Neural cell (in vitro differentiated cells): ENCODE results near the gene ZNF687. TPM values are rescaled to one million over a fixed set of nuclear protein-coding genes. Genes with fewer than 3 reads are reported as not detected.

Source experiments
- H2AFZ ChIP-seq: fragments of 200-600, 300-800 bp; sonication (generic), shearing (Covaris generic); 2 replicates; pipeline ENCODE4 v1.6.0; 2014; ENCODE audit warnings: low read depth, mild to moderate bottlenecking, antibody characterized with exemption, low read length, moderate library complexity
- H3F3A ChIP-seq: fragments of 200-600 bp; shearing (Covaris generic); 2 replicates; pipeline ENCODE4 v1.6.1; 2016; ENCODE audit warnings: mild to moderate bottlenecking, moderate library complexity, mixed read lengths, antibody characterized with exemption, low read length; ENCODE audit not compliant: insufficient read depth, poor library complexity, severe bottlenecking
- H3K27ac ChIP-seq: fragments of 200-600, 300-800 bp; sonication (generic), shearing (Covaris generic); 2 replicates; pipeline ENCODE4 v1.5.1; 2014; ENCODE audit warnings: mild to moderate bottlenecking, low read length, moderate library complexity
- H3K27me3 ChIP-seq: fragments of 300-800, 200-600 bp; sonication (generic), shearing (Covaris generic); 2 replicates; pipeline ENCODE4 v1.6.0; 2014; ENCODE audit warnings: mild to moderate bottlenecking, low read depth, low read length, moderate library complexity; ENCODE audit not compliant: insufficient read depth
- H3K36me3 ChIP-seq: fragments of 300-800, 200-600 bp; sonication (generic), shearing (Covaris generic); 2 replicates; pipeline ENCODE4 v1.5.1; 2014; ENCODE audit warnings: mild to moderate bottlenecking, antibody characterized with exemption, low read length, moderate library complexity; ENCODE audit not compliant: insufficient read depth
- H3K4me2 ChIP-seq: fragments of 300-800, 200-600 bp; sonication (generic), shearing (Covaris generic); 2 replicates; pipeline ENCODE4 v1.6.0; 2014; ENCODE audit warnings: mild to moderate bottlenecking, low read length
- H3K4me3 ChIP-seq: fragments of 300-800, 200-600 bp; sonication (generic), shearing (Covaris generic); 2 replicates; pipeline ENCODE4 v1.5.1; 2014; ENCODE audit warnings: mild to moderate bottlenecking, low read length, moderate library complexity
- H3K79me2 ChIP-seq: fragments of 200-600 bp; shearing (Covaris generic); replicated peaks from 2 replicates; pipeline ENCODE4 v1.6.0; 2014; ENCODE audit warnings: mild to moderate bottlenecking, low read length, moderate library complexity; ENCODE audit not compliant: insufficient read depth
- H3K9ac ChIP-seq: fragments of 300-800, 200-600 bp; sonication (generic), shearing (Covaris generic); 2 replicates; pipeline ENCODE4 v1.6.1; 2016; ENCODE audit warnings: mild to moderate bottlenecking, low read length, mixed read lengths
- H3K9me2 ChIP-seq: fragments of 200-600 bp; shearing (Covaris generic); 2 replicates; pipeline ENCODE4 v1.6.1; 2016; ENCODE audit warnings: mild to moderate bottlenecking, low read length, mixed read lengths; ENCODE audit not compliant: insufficient read depth
- H3K9me3 ChIP-seq: fragments of 200-600, 300-800 bp; sonication (generic), shearing (Covaris generic); 2 replicates; pipeline ENCODE4 v1.6.1; 2016; ENCODE audit warnings: mild to moderate bottlenecking, mixed run types, low read length, moderate library complexity, mixed read lengths
- H4K20me1 ChIP-seq: fragments of 200-600 bp; shearing (Covaris generic); 2 replicates; pipeline ENCODE4 v1.6.1; 2016; ENCODE audit warnings: mild to moderate bottlenecking, mixed run types; ENCODE audit not compliant: insufficient read depth
- EP300 ChIP-seq: fragments of 450-650 bp; conservative IDR thresholded peaks from 2 replicates; pipeline ENCODE4 v1.6.1; 2014; ENCODE audit warnings: antibody characterized with exemption, mild to moderate bottlenecking, moderate library complexity; ENCODE audit not compliant: poor library complexity, severe bottlenecking
- EZH2 ChIP-seq: fragments of 200-600, 300-800 bp; shearing (Covaris generic), sonication (generic); IDR thresholded peaks from 2 replicates; pipeline ENCODE4 v1.6.1; 2014; ENCODE audit warnings: antibody characterized with exemption, low read length, borderline replicate concordance, mild to moderate bottlenecking; ENCODE audit not compliant: insufficient read depth, poor library complexity, severe bottlenecking
- MXI1 ChIP-seq: fragments of 450-650 bp; conservative IDR thresholded peaks from 2 replicates; pipeline ENCODE4 v1.6.1; 2014; ENCODE audit warnings: antibody characterized with exemption, mild to moderate bottlenecking; ENCODE audit not compliant: poor library complexity, severe bottlenecking
- POLR2AphosphoS5 ChIP-seq: IDR thresholded peaks from 2 replicates; pipeline ENCODE4 v1.6.1; 2012
- RAD21 ChIP-seq: fragments of 450-650 bp; conservative IDR thresholded peaks from 2 replicates; pipeline ENCODE4 v1.6.1; 2014; ENCODE audit warnings: antibody characterized with exemption, mild to moderate bottlenecking, moderate library complexity
- SMC3 ChIP-seq: fragments of 450-650 bp; conservative IDR thresholded peaks from 2 replicates; pipeline ENCODE4 v1.6.1; 2014; ENCODE audit warnings: antibody characterized with exemption, mild to moderate bottlenecking, moderate library complexity; ENCODE audit not compliant: poor library complexity
- TAF1 ChIP-seq: IDR thresholded peaks from 2 replicates; pipeline ENCODE4 v1.6.1; 2012; ENCODE audit warnings: low read depth
- polyA plus RNA-seq: library from polyadenylated mRNA; depleted of rRNA; stranded (reverse); fragments of >200 nt; gene quantifications from 2 replicates; pipeline ENCODE4 v1.2.3, GENCODE V29; 2014
- TF ChIP-seq, protein P1 (sequence below): IDR thresholded peaks from 2 replicates; pipeline ENCODE4 v1.6.1; 2012; ENCODE audit warnings: borderline replicate concordance
- TF ChIP-seq, protein P2 (sequence below): fragments of 450-650 bp; IDR thresholded peaks from 2 replicates; pipeline ENCODE4 v1.5.1; 2014; ENCODE audit warnings: antibody characterized with exemption, mild to moderate bottlenecking, moderate library complexity; ENCODE audit not compliant: poor library complexity, severe bottlenecking

Gene ZNF687
- polyA plus RNA-seq, 1 donor from 2014 or later = 6.9 TPM

DNA sequence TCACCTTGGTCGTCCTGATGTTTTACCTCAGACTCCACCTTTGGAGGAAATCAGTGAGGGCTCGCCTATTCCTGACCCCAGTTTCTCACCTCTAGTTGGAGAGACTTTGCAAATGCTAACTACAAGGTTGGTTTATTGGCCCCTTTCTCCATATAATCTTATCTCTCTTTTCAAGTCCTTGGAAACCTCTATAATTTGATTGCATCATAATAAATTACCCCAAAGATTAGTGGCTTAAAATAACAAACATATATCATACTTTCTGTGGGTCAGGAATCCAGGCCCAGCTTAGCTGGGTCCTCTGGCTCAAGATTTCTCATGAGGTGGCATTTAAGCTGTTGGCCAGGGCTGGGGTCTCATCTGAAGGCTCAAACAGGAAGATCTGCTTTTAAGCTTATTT is 39.7 kb upstream of the ZNF687 start:
- Histone ChIP-seq H2AFZ (no peak overlapping the region), H3K36me3 (no peaks in the 10 kb centered on the region)

DNA sequence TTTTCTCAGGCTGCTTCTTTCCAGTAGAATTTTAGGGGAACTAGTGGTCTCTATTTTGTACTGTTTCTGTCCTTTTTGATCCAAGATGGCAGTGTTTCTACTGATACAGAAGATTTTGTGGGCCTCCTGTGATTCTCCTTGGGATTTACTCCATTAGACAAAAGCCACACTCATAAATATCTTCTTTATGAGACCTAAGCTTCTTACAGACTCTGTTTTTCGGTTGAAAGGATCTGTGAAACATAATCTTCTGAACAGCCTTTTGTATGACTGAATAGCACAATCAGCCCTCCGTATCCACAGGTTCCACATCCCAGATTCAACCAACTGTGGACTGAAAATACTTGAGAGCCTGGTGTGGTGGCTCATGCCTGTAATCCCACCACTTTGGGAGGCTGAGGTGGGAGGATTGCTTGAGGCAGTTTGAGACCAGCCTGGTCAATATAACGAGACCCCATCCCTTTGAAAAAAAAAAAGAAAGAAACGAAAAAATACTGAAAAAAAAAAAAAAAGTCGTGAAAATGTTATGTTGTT is 38.3 kb upstream of the ZNF687 start:
- Histone ChIP-seq H2AFZ (no peak overlapping the region), H3K4me3 (no peak overlapping the region), H3K9me2 (no peaks in the 10 kb centered on the region), H3K27ac (no peak overlapping the region), H4K20me1 (no peaks in the 10 kb centered on the region), H3K27me3 (no peaks in the 10 kb centered on the region), H3K79me2 (no peaks in the 10 kb centered on the region), H3F3A (no peaks in the 10 kb centered on the region), H3K9me3 (no peaks in the 10 kb centered on the region), H3K9ac (no peak overlapping the region), H3K36me3 (no peaks in the 10 kb centered on the region), H3K4me2 (no peak overlapping the region)
- TF ChIP-seq POLR2AphosphoS5 (no peak), RAD21 (no peak), EP300 (no peak)
- TF ChIP-seq, protein P1, sequence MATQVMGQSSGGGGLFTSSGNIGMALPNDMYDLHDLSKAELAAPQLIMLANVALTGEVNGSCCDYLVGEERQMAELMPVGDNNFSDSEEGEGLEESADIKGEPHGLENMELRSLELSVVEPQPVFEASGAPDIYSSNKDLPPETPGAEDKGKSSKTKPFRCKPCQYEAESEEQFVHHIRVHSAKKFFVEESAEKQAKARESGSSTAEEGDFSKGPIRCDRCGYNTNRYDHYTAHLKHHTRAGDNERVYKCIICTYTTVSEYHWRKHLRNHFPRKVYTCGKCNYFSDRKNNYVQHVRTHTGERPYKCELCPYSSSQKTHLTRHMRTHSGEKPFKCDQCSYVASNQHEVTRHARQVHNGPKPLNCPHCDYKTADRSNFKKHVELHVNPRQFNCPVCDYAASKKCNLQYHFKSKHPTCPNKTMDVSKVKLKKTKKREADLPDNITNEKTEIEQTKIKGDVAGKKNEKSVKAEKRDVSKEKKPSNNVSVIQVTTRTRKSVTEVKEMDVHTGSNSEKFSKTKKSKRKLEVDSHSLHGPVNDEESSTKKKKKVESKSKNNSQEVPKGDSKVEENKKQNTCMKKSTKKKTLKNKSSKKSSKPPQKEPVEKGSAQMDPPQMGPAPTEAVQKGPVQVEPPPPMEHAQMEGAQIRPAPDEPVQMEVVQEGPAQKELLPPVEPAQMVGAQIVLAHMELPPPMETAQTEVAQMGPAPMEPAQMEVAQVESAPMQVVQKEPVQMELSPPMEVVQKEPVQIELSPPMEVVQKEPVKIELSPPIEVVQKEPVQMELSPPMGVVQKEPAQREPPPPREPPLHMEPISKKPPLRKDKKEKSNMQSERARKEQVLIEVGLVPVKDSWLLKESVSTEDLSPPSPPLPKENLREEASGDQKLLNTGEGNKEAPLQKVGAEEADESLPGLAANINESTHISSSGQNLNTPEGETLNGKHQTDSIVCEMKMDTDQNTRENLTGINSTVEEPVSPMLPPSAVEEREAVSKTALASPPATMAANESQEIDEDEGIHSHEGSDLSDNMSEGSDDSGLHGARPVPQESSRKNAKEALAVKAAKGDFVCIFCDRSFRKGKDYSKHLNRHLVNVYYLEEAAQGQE = no peak

More for the DNA sequence above, 39.7 kb upstream of the ZNF687 start:
- H3K4me2 ChIP-seq = no peak overlapping the region
- no peak overlapping the region for H3K9ac ChIP-seq
- H4K20me1 ChIP-seq = no peaks in the 10 kb centered on the region
- H3K27ac ChIP-seq = no peak overlapping the region
- no peaks in the 10 kb centered on the region for H3K9me3 ChIP-seq
- no peaks in the 10 kb centered on the region for H3F3A ChIP-seq
- no peaks in the 10 kb centered on the region for H3K79me2 ChIP-seq
- TF ChIP-seq, protein P1 = no peak
- TF ChIP-seq MXI1 = no peak
- TF ChIP-seq RAD21 = no peak
- no peak for TF ChIP-seq TAF1
- TF ChIP-seq EP300 = no peak
- no peak for TF ChIP-seq EZH2
- TF ChIP-seq SMC3 = no peak
- TF ChIP-seq POLR2AphosphoS5 = no peak
- TF ChIP-seq, protein P2, sequence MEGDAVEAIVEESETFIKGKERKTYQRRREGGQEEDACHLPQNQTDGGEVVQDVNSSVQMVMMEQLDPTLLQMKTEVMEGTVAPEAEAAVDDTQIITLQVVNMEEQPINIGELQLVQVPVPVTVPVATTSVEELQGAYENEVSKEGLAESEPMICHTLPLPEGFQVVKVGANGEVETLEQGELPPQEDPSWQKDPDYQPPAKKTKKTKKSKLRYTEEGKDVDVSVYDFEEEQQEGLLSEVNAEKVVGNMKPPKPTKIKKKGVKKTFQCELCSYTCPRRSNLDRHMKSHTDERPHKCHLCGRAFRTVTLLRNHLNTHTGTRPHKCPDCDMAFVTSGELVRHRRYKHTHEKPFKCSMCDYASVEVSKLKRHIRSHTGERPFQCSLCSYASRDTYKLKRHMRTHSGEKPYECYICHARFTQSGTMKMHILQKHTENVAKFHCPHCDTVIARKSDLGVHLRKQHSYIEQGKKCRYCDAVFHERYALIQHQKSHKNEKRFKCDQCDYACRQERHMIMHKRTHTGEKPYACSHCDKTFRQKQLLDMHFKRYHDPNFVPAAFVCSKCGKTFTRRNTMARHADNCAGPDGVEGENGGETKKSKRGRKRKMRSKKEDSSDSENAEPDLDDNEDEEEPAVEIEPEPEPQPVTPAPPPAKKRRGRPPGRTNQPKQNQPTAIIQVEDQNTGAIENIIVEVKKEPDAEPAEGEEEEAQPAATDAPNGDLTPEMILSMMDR = no peak
- H3K9me2 ChIP-seq = no peaks in the 10 kb centered on the region
- no peaks in the 10 kb centered on the region for H3K27me3 ChIP-seq
- H3K4me3 ChIP-seq = no peak overlapping the region
